ENCODE measurements around the gene HSD17B1.
"Not testable (repeated sequence)": the region's sequence is repeated elsewhere in the genome, so short reads cannot be mapped to it uniquely, and the experiment has no call there.

DNA sequence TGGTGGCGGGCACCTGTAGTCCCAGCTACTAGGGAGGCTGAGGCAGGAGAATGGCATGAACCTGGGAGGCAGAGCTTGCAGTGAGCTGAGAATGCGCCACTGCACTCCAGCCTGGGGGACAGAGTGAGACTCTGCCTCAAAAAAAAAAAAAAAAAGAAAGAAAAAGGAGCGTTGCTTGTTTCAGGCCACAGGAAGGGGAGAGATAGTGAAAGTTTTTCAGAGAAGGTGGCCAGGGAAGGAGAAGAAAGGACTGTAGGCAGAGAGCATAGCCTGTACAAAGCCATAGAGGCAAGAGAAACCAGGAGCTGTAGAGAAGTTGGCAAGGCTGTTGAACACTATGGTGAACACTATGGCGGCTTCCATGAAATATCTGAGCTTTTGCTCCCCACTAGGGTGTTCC lies 12.2 kb upstream of the HSD17B1 start:
- TF ChIP-seq, protein P1, sequence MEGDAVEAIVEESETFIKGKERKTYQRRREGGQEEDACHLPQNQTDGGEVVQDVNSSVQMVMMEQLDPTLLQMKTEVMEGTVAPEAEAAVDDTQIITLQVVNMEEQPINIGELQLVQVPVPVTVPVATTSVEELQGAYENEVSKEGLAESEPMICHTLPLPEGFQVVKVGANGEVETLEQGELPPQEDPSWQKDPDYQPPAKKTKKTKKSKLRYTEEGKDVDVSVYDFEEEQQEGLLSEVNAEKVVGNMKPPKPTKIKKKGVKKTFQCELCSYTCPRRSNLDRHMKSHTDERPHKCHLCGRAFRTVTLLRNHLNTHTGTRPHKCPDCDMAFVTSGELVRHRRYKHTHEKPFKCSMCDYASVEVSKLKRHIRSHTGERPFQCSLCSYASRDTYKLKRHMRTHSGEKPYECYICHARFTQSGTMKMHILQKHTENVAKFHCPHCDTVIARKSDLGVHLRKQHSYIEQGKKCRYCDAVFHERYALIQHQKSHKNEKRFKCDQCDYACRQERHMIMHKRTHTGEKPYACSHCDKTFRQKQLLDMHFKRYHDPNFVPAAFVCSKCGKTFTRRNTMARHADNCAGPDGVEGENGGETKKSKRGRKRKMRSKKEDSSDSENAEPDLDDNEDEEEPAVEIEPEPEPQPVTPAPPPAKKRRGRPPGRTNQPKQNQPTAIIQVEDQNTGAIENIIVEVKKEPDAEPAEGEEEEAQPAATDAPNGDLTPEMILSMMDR (IDR thresholded peaks at IDR 0.05; ENCODE audit: extremely low read depth in 1 of 2, insufficient read depth in 1 of 2, low read depth in 1 of 2, low read length in 2 of 2) = not testable (repeated sequence)
- not testable (repeated sequence) for TF ChIP-seq POLR2A (IDR thresholded peaks at IDR 0.05; ENCODE audit: low read depth, low read length); POLR2AphosphoS5 (IDR thresholded peaks at IDR 0.05; ENCODE audit: insufficient read depth, low read depth, low read length); EZH2 (IDR thresholded peaks at IDR 0.05; ENCODE audit: borderline replicate concordance, low read depth, low read length, severe bottlenecking); JUN (IDR thresholded peaks at IDR 0.05; ENCODE audit: borderline replicate concordance, insufficient read depth, insufficient read length, low read depth); MYC (IDR thresholded peaks at IDR 0.05; ENCODE audit: low read depth, low read length); FOS (IDR thresholded peaks at IDR 0.05; ENCODE audit: borderline replicate concordance, insufficient read depth, low read length); GATA2 (IDR thresholded peaks at IDR 0.05; ENCODE audit: insufficient read depth, insufficient read length, low read depth, low read length)
- TF ChIP-seq, protein P2, sequence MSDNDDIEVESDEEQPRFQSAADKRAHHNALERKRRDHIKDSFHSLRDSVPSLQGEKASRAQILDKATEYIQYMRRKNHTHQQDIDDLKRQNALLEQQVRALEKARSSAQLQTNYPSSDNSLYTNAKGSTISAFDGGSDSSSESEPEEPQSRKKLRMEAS (IDR thresholded peaks at IDR 0.05; ENCODE audit: insufficient read depth, insufficient read length) = not testable (repeated sequence)
